ENCODE data around the gene GPC6.

GRCh38 chr13:94413598-94413944 is 1187.0 kb downstream of the GPC6 start:
- no peak for TF ChIP-seq TFCP2L1 (CRISPR knock-in tag; IDR thresholded peaks at IDR 0.05)
- TF ChIP-seq POLR2A (IDR thresholded peaks at IDR 0.05; ENCODE audit: low read length) = no peak
- no peak for TF ChIP-seq USF2 (IDR thresholded peaks at IDR 0.05)
- TF ChIP-seq SMC3 (IDR thresholded peaks at IDR 0.05) = no peak
- no peak for TF ChIP-seq MYC (IDR thresholded peaks at IDR 0.05; ENCODE audit: borderline replicate concordance, low read length)
- TF ChIP-seq CTCF (IDR thresholded peaks at IDR 0.05) = no peak
- TF ChIP-seq REST (IDR thresholded peaks at IDR 0.05) = no peak
- TF ChIP-seq CBX8 (IDR thresholded peaks at IDR 0.05) = no peak
- TF ChIP-seq KDM1A (IDR thresholded peaks at IDR 0.05; ENCODE audit: low read depth) = no peak
- TF ChIP-seq MAX (IDR thresholded peaks at IDR 0.05) = no peak

Data from A549 (cell line).